GM12878 (cell line): ENCODE results near the gene NAA30.
"Not testable (repeated sequence)": the region's sequence is repeated elsewhere in the genome, so short reads cannot be mapped to it uniquely, and the experiment has no call there.

ENCODE experiments used
- CEBPZ ChIP-seq: fragments of 150-350 bp; IDR thresholded peaks from 2 replicates; pipeline ENCODE4 v1.6.1; 2016; ENCODE audit warnings: low read depth, low read length
- CTCF ChIP-seq, 3 experiments: IDR thresholded peaks in 2 of 3; conservative IDR thresholded peaks in 1 of 3; 2 replicates each; pipeline ENCODE4 v1.5.1; 2011; ENCODE audit warnings: low read depth in 3 of 3, low read length in 3 of 3, mild to moderate bottlenecking in 3 of 3, control low read depth in 2 of 3, moderate library complexity in 2 of 3, inconsistent platforms in 1 of 3, mixed read lengths in 1 of 3; ENCODE audit not compliant: control insufficient read depth in 2 of 3, insufficient read depth in 1 of 3; ENCODE audit errors: extremely low read depth in 1 of 3
- REST ChIP-seq: IDR thresholded peaks from 2 replicates; pipeline ENCODE4 v1.6.1; 2012; ENCODE audit warnings: mild to moderate bottlenecking, low read depth, low read length
- RFX5 ChIP-seq: IDR thresholded peaks from 2 replicates; pipeline ENCODE4 v1.6.1; 2011; ENCODE audit warnings: low read depth, low read length, improper control_type of control experiment
- SMAD1 ChIP-seq: fragments of 450-650 bp; IDR thresholded peaks from 2 replicates; pipeline ENCODE4 v1.6.1; 2018; ENCODE audit warnings: mild to moderate bottlenecking, low read depth; ENCODE audit not compliant: partially characterized antibody
- SP1 ChIP-seq: IDR thresholded peaks from one replicate; pipeline ENCODE4 v1.6.1; 2011; ENCODE audit warnings: low read depth, low read length
- ZBTB33 ChIP-seq: fragments of 450-650 bp; IDR thresholded peaks from 2 replicates; pipeline ENCODE4 v1.6.1; 2017; ENCODE audit warnings: mild to moderate bottlenecking

- not testable (repeated sequence) for TF ChIP-seq SP1; ZBTB33; RFX5; CTCF (IDR thresholded peaks at IDR 0.05 in 2 of 3, conservative IDR thresholded peaks at IDR 0.05 in 1 of 3; ENCODE audit: control insufficient read depth in 2 of 3, extremely low read depth in 1 of 3, insufficient read depth in 1 of 3, low read depth in 3 of 3, low read length in 3 of 3); REST; CEBPZ; SMAD1
Measured at GRCh38 chr14:57343545-57344297, 46.7 kb upstream of the NAA30 start.
